PC-9 (cell line): ENCODE results near the gene LPAR4.

Experiments
- CTCF ChIP-seq: fragments of 200-600 bp; sonication (generic); conservative IDR thresholded peaks from 2 replicates; pipeline ENCODE4 v1.6.1; 2017; ENCODE audit warnings: mixed run types, antibody characterized with exemption, mild to moderate bottlenecking, moderate library complexity
- EZH2 ChIP-seq: fragments of 200-600 bp; sonication (generic); IDR thresholded peaks from 2 replicates; pipeline ENCODE4 v1.8.0; 2017; ENCODE audit warnings: antibody characterized with exemption, low read depth

GRCh38 chrX:78746496-78746895 is 1.0 kb upstream of the LPAR4 start:
- no peak for TF ChIP-seq CTCF
- TF ChIP-seq EZH2 = no peak
